ENCODE results near the gene PER1.
A peak's percentile ranks its signal among the peaks of the same experiment; 100 is the strongest.

GRCh38 chr17:8186787-8187516 is 34.7 kb upstream of the PER1 start:
- peak in 4 of 5 experiments; percentile 22 to 46 (median 32) for TF ChIP-seq CTCF (IDR thresholded peaks at IDR 0.05)
- TF ChIP-seq POLR2AphosphoS5 (IDR thresholded peaks at IDR 0.05), result peak in 2 of 3 donors; percentile 6 to 44

Data from transverse colon (tissue), 4 donors.